ENCODE data around the gene GRIP1. TPM values are rescaled to one million over a fixed set of nuclear protein-coding genes. Genes with fewer than 3 reads are reported as not detected.

Gene GRIP1
- total and polyA plus RNA-seq, 2 donors (not counting 1 experiment from before 2014, with no cell fraction given): 0.12 TPM; not detected in 1

DNA sequence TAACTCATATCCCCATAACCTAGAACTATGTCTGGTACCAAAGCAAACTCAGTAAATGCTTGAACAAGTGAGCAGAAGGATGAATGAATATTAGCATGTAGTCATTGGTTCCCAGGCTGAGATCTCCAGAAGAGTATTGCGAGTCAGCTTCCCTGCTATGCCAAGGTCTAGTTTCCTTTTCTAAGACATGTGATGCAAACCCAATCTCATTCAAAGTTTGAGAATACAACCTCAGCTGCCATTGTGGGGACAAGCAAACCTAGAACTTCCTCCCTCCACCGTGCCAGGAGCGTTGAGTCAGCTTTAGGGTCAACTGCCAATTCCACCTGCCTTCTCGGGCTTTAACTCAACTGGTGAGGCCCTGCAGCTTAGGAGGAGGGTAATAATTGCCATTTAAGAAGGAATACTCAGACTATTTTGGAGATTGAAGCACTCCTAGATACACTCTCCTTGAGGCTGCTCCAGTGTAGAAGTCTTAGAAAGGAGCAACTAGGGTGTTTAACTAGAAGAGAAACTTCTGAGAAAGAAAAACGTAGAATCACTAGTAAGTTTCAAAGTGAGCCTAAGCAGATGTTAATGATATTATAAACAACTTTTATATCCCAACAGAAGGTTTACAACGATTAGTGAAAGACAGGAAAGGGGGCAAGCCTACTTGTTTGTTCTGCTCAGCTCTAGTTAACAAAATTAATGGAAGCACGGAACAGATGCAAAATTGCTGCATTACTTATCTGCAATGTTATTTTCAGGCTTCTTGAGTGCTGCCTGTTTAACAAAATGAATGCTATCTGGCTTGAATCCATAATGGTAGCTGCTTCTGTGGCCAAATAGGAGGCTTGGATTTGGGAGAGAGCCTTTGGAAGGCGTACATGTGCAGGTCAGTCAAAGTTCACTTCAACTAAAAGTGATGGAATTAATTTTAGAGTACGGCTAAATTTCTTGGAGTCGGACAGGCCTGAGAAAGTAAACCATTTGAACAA lies 279.7 kb downstream of the GRIP1 start:
- TF ChIP-seq EZH2 (IDR thresholded peaks at IDR 0.05; ENCODE audit: low read length, missing control alignments): no peak
- TF ChIP-seq, protein P1, sequence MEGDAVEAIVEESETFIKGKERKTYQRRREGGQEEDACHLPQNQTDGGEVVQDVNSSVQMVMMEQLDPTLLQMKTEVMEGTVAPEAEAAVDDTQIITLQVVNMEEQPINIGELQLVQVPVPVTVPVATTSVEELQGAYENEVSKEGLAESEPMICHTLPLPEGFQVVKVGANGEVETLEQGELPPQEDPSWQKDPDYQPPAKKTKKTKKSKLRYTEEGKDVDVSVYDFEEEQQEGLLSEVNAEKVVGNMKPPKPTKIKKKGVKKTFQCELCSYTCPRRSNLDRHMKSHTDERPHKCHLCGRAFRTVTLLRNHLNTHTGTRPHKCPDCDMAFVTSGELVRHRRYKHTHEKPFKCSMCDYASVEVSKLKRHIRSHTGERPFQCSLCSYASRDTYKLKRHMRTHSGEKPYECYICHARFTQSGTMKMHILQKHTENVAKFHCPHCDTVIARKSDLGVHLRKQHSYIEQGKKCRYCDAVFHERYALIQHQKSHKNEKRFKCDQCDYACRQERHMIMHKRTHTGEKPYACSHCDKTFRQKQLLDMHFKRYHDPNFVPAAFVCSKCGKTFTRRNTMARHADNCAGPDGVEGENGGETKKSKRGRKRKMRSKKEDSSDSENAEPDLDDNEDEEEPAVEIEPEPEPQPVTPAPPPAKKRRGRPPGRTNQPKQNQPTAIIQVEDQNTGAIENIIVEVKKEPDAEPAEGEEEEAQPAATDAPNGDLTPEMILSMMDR (conservative IDR thresholded peaks at IDR 0.05 in 1 of 2, IDR thresholded peaks at IDR 0.05 in 1 of 2; ENCODE audit: low read depth in 1 of 2, low read length in 2 of 2): no peak
- Histone ChIP-seq H3K79me2 (ENCODE audit: control insufficient read depth, insufficient read depth, low read length) (no peaks in the 10 kb centered on the region), H3K4me2 (ENCODE audit: extremely low read depth, insufficient read depth, low read length) (no peak overlapping the region), H4K20me1 (ENCODE audit: control insufficient read depth, extremely low read depth, insufficient read depth, low read length) (no peaks in the 10 kb centered on the region), H3K36me3 (ENCODE audit: control insufficient read depth, insufficient read depth, low read length) (no peaks in the 10 kb centered on the region), H3K27ac (ENCODE audit: insufficient read depth, low read length) (no peak overlapping the region), H3K4me3 (replicated peaks in 1 of 4; ENCODE audit: control extremely low read depth in 1 of 4, insufficient read depth in 1 of 4, low read depth in 3 of 4, low read length in 4 of 4) (no peak overlapping the region), H3K4me1 (ENCODE audit: control insufficient read depth, extremely low read depth, insufficient read depth, low read length) (peaks cover 3% of the 10 kb centered on the region), H2AFZ (ENCODE audit: low read length) (peak overlapping the region; percentile 12), H3K9me3 (ENCODE audit: control insufficient read depth, insufficient read depth, low read depth, low read length) (no peaks in the 10 kb centered on the region), H3K9ac (ENCODE audit: insufficient read depth, low read length) (no peak overlapping the region), H3K27me3 (ENCODE audit: control insufficient read depth, insufficient read depth, low read length) (no peaks in the 10 kb centered on the region)
- DNase-seq (ENCODE audit: low read depth in 2 of 2): peak; percentile 19 to 41

DNA sequence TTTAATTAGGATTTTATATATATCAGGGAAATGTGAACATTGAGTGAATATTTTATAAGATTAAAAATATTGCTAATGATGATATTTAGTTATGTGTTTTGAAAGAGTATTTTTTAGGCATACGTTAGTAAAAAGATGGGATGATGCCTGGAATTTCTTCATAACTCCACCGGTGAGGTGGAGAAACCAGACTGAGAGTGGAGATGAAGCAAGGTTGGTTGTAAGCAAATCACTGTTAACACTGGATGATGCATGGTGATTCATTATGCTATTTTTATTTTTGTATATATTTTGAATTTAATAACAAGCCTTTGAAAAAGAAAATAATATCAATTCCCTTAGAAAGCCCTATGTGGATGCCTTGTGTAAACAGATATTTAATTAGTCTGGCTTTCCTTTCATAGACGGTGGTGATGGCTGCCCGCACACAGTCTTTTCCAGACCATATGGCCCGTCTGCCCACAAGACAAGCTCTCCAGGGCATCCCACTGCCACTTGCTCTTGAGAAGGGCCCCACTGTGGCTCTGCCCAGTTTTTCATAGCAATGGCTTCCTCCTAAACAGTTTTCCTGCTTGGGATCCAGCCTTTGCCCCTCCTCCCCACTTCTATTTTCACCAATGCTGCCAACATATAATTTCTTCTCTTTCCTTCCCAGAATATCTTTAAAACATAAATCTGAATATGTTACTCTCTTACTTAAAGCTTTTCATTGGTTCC lies 281.1 kb downstream of the GRIP1 start:
- H3K79me2 ChIP-seq (ENCODE audit: control insufficient read depth, insufficient read depth, low read length): no peaks in the 10 kb centered on the region
- H3K4me2 ChIP-seq (ENCODE audit: extremely low read depth, insufficient read depth, low read length): no peak overlapping the region
- no peak for DNase-seq (ENCODE audit: low read depth in 2 of 2)
- no peak overlapping the region for H3K9ac ChIP-seq (ENCODE audit: insufficient read depth, low read length)
- H3K4me3 ChIP-seq (replicated peaks in 1 of 4; ENCODE audit: control extremely low read depth in 1 of 4, insufficient read depth in 1 of 4, low read depth in 3 of 4, low read length in 4 of 4): no peak overlapping the region
- H3K4me1 ChIP-seq (ENCODE audit: control insufficient read depth, extremely low read depth, insufficient read depth, low read length): peaks cover 3% of the 10 kb centered on the region
- no peak overlapping the region for H2AFZ ChIP-seq (ENCODE audit: low read length)
- no peak overlapping the region for H3K27ac ChIP-seq (ENCODE audit: insufficient read depth, low read length)
- no peaks in the 10 kb centered on the region for H3K27me3 ChIP-seq (ENCODE audit: control insufficient read depth, insufficient read depth, low read length)
- no peaks in the 10 kb centered on the region for H3K9me3 ChIP-seq (ENCODE audit: control insufficient read depth, insufficient read depth, low read depth, low read length)
- H3K36me3 ChIP-seq (ENCODE audit: control insufficient read depth, insufficient read depth, low read length): no peaks in the 10 kb centered on the region
- TF ChIP-seq, protein P1 (conservative IDR thresholded peaks at IDR 0.05 in 1 of 2, IDR thresholded peaks at IDR 0.05 in 1 of 2; ENCODE audit: low read depth in 1 of 2, low read length in 2 of 2): no peak
- TF ChIP-seq EZH2 (IDR thresholded peaks at IDR 0.05; ENCODE audit: low read length, missing control alignments): no peak
- no peaks in the 10 kb centered on the region for H4K20me1 ChIP-seq (ENCODE audit: control insufficient read depth, extremely low read depth, insufficient read depth, low read length)

DNA sequence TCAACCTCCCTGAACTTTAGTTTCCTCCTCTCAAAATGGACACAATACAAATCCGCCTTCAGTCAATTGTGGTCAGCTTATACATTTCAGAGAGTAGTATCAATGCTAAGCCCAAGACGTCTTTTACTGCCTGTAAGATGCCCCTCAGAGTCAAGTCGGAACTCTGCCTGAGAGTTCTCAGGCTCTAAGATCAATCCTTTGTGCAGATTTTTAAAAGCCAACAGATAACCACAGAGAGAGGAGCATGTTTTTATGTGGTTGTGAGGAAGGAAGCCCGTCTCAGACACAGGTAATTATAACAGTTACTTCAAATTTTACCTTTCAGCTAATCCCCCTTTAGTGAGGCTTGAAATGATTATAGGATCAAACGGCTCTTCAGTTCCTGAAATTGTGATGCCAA lies 285.0 kb downstream of the GRIP1 start:
- H3K9ac ChIP-seq (ENCODE audit: insufficient read depth, low read length): no peak overlapping the region
- TF ChIP-seq, protein P1 (conservative IDR thresholded peaks at IDR 0.05 in 1 of 2, IDR thresholded peaks at IDR 0.05 in 1 of 2; ENCODE audit: low read depth in 1 of 2, low read length in 2 of 2): no peak
- no peak for TF ChIP-seq EZH2 (IDR thresholded peaks at IDR 0.05; ENCODE audit: low read length, missing control alignments)
- no peaks in the 10 kb centered on the region for H3K36me3 ChIP-seq (ENCODE audit: control insufficient read depth, insufficient read depth, low read length)
- H3K4me1 ChIP-seq (ENCODE audit: control insufficient read depth, extremely low read depth, insufficient read depth, low read length): no peaks in the 10 kb centered on the region
- no peaks in the 10 kb centered on the region for H4K20me1 ChIP-seq (ENCODE audit: control insufficient read depth, extremely low read depth, insufficient read depth, low read length)
- H3K79me2 ChIP-seq (ENCODE audit: control insufficient read depth, insufficient read depth, low read length): no peaks in the 10 kb centered on the region
- H3K27me3 ChIP-seq (ENCODE audit: control insufficient read depth, insufficient read depth, low read length): no peaks in the 10 kb centered on the region
- no peak overlapping the region for H3K27ac ChIP-seq (ENCODE audit: insufficient read depth, low read length)
- H2AFZ ChIP-seq (ENCODE audit: low read length): no peak overlapping the region
- H3K9me3 ChIP-seq (ENCODE audit: control insufficient read depth, insufficient read depth, low read depth, low read length): no peaks in the 10 kb centered on the region
- H3K4me3 ChIP-seq (replicated peaks in 1 of 4; ENCODE audit: control extremely low read depth in 1 of 4, insufficient read depth in 1 of 4, low read depth in 3 of 4, low read length in 4 of 4): no peak overlapping the region
- H3K4me2 ChIP-seq (ENCODE audit: extremely low read depth, insufficient read depth, low read length): no peak overlapping the region
- DNase-seq (ENCODE audit: low read depth in 2 of 2): no peak
